Measurements from ENCODE around the gene SAPCD1.
"Not testable (repeated sequence)": the region's sequence is repeated elsewhere in the genome, so short reads cannot be mapped to it uniquely, and the experiment has no call there.

The SAPCD1 gene

DNA sequence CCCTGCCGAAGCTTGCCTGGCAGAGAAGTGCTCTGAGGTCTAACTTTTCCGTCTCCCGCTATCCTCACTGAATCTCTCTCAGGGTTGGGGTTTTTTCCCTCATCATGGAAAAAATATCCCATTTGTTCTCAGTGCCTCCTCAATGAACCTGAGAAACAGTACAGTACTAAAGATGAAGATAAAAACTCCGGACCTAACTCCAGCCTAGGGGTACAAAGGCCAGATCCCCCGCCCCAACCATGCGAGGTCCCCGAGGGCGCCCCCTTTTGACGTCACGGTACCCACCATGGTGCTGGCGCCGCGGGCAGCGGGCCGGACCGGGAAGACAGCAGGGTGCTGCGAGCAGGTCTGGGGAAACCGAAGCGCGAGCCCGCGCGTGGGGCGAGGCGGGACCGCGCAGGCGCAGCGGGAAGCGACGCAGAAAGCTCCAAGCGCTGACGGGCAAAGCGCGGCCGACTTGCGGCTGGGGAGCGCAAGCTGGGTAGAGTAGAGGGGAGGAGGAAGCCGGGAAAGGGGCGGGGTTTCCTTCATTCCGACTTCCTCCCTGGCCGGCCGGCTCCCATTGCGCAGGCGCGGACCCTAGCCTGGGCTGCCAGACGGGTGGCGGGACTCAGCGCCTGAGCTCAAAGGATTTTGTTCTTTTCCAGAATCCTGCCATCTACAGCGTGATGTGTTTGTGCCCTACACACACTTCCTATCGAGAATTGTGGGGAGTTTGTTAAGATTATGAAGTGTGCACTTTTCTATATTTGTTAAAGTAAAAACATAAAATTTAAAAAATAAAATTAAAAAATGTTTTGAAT, 44.2 kb downstream of the SAPCD1 start, which contains the start of gene LSM2:
TSS of gene LSM2 (minus strand) at position 497 of the 803 bp plus-strand sequence. CDS start at position 288, 209 bp downstream.
- peak; percentile 88 for DNase-seq

DNA sequence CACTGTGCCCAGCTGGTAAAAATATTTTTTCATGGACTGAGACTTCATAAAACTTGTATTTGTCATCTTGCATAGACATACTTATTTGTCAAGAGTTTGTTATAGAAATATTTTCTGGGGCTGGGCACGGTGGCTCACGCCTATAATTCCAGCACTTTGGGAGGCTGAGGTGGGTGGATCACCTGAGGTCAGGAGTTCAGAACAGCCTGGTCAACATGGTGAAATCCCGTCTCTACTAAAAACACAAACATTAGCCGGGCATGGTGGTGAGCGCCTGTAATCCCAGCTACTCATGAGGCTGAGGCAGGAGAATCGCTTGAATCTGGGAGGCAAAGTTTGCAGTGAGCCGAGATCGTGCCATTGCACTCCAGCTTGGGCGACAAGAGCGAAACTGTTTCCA, 46.1 kb downstream of the SAPCD1 start:
- not testable (repeated sequence) for DNase-seq

DNA sequence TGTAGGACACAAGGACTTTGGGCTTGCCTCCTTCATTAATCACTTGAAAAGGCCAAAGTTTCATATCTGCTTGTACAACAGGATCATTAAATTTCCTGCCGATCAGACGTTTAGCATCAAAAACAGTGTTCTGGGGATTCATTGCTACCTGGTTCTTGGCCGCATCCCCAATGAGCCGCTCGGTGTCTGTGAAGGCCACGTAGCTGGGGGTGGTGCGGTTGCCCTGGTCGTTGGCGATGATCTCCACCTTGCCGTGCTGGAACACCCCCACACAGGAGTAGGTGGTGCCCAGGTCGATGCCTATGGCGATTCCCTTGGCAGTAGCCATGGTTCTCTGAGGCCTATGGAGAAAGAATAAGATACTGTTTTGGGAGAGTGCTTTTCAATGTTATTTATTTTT, 49.2 kb downstream of the SAPCD1 start:
- DNase-seq, result no peak

GRCh38 chr6:31813465-31813849, 51.0 kb downstream of the SAPCD1 start:
- no peak for DNase-seq
